Left forelimb (tissue), 1 donor: ENCODE measurements around the gene SMAD1.

Source experiments
- DNase-seq: peaks from one replicate; pipeline ENCODE4 v3.0.0-alpha.2; 2018; ENCODE audit warnings: low spot score

SMAD1 gene

DNA sequence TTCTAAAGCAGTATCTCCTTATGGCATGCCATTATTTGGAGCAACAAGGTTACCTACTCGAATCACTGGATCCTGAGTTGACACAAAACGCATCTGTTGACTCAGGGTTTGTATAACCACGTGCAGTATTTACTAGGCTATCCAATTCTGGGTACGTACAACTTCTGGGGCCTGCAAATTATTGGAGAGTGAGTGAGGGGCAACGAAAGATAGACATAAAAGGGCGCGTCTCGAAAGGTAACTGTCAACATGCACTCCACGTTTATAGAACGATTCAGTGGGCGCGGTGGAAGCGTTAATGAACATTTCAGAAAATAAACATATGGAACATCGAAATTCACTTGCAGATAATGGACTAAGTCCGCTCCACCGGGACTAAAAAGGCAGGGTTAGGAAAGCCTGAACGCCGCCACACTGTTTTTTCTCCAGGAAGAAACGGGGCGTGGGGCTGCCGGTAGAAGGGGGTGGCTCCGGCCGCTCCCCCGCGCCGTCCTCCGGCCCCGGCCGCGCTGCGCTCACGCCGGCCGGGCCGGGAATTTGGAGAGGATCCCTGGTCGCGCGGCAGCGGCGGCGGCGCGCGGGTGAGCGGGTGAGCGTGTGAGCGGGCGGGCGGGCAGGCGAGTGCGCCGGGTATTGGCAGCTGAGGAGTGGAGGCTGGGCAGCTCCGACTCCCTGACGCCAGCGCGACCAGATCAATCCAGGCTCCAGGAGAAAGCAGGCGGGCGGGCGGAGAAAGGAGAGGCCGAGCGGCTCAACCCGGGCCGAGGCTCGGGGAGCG lies at the start of gene SMAD1:
Gene SMAD1, plus strand, starts transcription at position 690 of the 778 bp plus-strand sequence. CDS start 32,761 bp downstream, outside the sequence.
- DNase-seq: peak; percentile 89

DNA sequence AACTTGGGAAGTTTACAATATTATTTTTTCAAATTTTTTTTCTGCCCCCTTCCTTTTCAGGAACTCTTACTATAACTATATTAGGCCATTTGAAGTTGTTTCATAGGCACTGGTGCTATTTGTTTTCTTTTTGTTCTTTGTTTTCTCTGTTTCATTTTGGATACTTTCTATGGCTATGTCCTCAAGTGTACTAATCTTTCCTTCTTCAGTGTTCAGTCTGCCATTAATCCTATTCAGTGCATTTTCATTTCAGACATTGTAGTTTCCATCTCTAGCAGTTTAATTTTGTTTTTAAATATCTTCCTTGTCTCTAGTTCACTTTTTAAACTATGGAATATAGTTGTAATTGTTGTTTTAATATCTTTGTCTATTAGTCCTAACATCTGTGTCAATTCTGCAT lies 48.0 kb upstream of the SMAD1 start:
- no peak for DNase-seq

DNA sequence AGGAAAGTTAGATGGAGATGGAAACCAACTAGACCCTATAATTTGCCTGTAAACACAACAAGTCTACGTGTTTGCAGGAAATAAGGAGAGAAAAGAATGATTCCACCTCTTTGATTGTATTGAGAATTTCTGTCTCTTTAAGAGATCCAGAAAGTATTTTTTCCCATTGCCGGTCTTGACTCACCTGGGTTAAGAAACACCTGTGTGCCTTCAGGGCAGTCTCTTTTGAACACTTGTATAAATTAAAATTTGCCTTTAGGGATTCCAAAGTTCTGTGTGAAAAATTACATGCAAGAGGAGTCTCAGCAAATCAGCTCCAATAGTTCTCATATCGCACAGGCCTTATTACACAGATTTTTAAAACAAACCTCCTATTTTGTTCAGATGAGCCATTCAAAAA lies 46.0 kb upstream of the SMAD1 start:
- DNase-seq: no peak

DNA sequence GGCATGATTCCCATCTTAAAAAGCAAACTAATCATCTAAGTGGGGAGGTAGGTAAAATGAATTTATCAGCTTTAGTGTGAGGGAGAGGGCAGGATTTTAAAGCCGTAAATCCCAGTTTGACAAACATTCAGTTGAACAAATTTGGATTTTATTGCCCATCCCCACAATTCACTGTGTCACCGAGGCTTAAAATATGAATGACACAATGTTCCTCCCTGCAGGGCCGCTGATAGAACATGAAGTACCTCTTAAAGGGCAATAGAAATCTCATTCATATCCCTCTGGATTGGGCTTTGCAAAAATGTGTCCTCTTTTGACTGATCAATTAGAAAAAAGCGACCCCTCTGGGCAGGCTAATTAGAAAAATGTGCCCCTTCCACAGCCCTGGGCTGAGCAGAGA lies 45.5 kb upstream of the SMAD1 start:
- no peak for DNase-seq

DNA sequence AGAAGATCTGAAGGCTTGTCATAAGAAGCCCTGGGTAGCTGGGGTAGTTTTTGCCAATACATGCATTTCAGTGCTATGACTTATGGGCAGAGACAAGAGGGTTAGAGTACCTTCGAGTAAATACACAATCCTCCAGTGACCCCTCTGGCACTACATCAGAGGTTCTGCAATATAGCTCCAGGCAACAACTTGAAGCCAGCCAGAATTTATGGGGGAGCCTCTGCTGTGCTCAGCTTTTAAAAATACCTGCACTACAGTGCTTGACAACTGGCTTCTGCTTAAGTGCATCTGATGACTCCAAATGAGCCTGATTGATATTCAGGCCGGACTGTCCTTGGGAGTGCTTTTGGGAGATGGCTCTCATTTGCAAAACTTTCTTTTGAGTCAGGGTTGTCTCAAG lies 44.9 kb upstream of the SMAD1 start:
- no peak for DNase-seq

DNA sequence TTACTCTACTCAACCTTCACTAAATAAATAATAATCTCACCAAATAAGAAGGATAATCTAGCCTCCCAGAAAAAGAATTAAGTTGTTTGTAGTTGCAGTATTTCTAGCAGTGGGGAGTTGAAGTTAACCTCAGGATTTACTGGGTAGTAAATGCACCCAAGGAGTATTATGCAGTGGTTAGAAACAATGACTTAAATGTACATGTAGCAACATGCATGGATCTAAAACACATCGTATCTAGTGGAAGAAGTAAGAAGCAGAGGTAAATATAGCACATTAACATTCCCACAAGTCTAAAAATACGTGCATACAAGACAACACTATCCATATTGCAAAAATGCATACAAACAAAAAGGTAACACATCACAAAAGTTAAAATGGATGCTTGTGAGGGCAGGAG lies 44.2 kb upstream of the SMAD1 start:
- no peak for DNase-seq

DNA sequence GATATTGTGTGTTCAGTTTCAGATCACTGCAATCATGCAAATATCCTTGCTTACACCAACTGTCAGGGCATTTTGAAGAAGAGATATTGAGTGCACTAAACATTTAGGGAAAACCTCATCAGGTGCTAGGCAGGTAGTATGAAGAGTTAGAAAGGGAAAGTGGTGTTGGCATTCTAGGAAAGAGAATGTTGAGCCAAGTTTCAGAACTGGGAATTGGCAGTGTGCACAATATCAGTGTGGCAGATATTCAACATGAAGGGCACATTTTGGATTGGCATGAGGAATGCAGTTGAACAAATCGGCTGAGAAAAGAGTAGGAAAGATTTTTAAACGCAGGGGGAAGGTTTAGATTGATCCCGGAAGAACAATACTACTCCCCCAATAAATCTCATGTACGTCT lies 43.4 kb upstream of the SMAD1 start:
- DNase-seq: no peak

DNA sequence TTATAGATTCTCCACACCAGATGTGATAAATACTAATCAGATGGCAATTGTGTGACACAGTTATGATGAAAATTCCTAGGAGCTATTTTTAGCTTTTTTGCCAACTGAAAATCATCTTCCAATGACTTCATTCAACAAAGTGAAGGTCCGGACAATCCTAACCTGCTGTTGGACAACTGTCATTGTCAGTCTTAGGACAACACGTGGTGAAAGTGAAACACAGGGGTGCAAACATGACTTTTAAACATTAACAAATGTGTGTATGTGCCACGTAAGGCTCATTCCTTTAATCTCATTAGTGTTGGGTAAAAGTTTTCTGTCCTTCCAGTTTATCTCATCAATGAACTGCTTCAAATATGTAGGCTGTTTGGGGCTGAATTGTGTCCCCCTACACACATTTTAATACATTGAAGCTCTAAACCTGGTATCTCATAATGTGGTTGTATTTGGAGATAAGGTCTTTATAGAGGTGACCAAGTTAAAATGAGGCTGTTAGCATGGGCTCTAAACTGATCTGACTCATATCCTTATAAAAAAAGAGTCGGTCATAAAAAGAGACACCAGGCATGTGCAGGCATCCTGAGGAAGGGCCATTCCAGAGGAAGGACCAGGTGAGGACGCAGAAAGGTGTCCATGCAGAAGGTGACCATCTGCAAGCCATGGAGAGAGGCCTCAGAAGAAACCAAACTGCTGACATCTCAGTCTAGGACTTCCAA lies 41.2 kb upstream of the SMAD1 start:
- DNase-seq: no peak

- no peak for DNase-seq
These were observed 35.5 kb upstream of the SMAD1 start for GRCh38 chr4:145446184-145446583.

GRCh38 chr4:145451895-145452294 lies 29.8 kb upstream of the SMAD1 start:
- no peak for DNase-seq

- no peak for DNase-seq
These were observed 29.0 kb upstream of the SMAD1 start for GRCh38 chr4:145452447-145453162.

GRCh38 chr4:145453163-145453520 lies 28.5 kb upstream of the SMAD1 start:
- no peak for DNase-seq

- DNase-seq: no peak
These were observed 8.4 kb upstream of the SMAD1 start for GRCh38 chr4:145473203-145473602.

DNA sequence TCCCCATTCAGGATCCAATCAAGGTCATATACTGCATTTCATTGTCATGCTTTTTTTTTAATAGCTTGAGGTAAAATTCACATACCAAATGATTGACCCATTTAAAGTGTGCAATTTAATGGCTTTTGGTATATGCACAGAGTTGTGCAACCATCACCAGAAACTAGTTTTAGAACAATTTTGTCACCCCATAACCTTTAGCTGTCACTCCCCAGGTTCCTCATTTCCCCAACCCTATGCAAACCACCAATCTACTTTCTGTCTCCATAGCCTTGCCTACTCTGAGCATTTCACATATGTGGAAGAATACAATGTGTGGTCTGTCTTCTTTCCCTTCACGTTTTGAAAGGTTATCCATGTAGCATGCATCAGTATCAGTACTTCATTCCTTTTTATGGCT lies 1.4 kb upstream of the SMAD1 start:
- DNase-seq: no peak

- no peak for DNase-seq
These were observed 222 bp downstream of the SMAD1 start for GRCh38 chr4:145481942-145482208.

GRCh38 chr4:145482209-145483037 lies 770 bp downstream of the SMAD1 start:
- DNase-seq: peak; percentile 80

DNA sequence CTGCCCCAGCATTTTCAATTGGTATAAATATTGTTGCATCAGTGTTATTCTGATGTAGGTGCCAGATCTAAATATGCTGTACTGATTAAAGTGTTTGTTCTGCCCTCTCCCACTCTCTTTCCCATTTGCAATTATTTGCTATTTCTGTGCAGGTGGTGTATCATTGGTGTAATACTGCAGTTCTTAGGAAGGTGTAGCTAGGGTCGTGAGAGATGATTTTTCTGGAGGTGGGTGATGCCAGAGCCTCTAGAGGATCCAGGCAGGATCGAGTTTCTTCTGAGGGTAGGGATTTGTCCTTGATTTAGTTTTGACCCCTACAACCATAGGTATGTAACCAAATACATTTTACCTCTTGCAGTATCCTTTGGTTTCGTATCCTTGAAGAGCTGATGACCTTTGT lies 1.9 kb downstream of the SMAD1 start:
- no peak for DNase-seq

- no peak for DNase-seq
These were observed 2.7 kb downstream of the SMAD1 start for GRCh38 chr4:145484225-145484846.

- no peak for DNase-seq
These were observed 3.5 kb downstream of the SMAD1 start for GRCh38 chr4:145485120-145485519.

GRCh38 chr4:145486603-145487002 lies 5.0 kb downstream of the SMAD1 start:
- no peak for DNase-seq

GRCh38 chr4:145487631-145488030 lies 6.0 kb downstream of the SMAD1 start:
- no peak for DNase-seq

DNA sequence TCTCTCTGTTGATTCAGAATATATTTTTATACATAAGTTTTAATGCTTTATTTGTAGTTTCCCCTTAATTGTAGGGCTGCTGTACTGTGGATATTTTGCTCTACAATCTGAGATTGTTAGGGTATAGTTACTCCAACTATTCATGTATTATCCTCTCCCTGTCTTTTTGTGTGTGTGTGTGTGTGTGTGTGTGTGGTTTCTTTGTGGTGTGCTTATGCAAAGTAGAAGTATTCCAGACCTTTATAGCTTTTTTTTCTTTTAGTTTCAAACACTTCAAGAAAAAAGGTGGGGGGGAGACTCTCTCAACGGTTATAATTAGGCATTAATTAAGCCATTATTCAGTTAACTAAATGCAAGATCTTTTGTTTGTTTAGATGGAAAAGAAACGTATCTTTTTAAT lies 6.7 kb downstream of the SMAD1 start:
- no peak for DNase-seq
